ENCODE measurements around the gene TRAK2. TPM values are rescaled to one million over a fixed set of nuclear protein-coding genes. Genes with fewer than 3 reads are reported as not detected.

TRAK2 gene
- total and polyA plus RNA-seq, 2 of the 13 experiments (the other 11 are each of a cell fraction or from before 2014, with no cell fraction given) = 7.7 to 21.0 TPM

- peak; percentile 87 for TF ChIP-seq ZSCAN21 (CRISPR knock-in tag; IDR thresholded peaks at IDR 0.05; ENCODE audit: borderline replicate concordance)
- TF ChIP-seq DZIP1 (CRISPR knock-in tag; IDR thresholded peaks at IDR 0.05) = no peak
- TF ChIP-seq ZNF24 (IDR thresholded peaks at IDR 0.05) = no peak
- peak; percentile 78 for TF ChIP-seq PTBP1 (IDR thresholded peaks at IDR 0.05; ENCODE audit: low read depth, low read length, poor library complexity, severe bottlenecking)
- TF ChIP-seq ZNF782 (CRISPR knock-in tag; IDR thresholded peaks at IDR 0.05; ENCODE audit: borderline replicate concordance) = peak; percentile 33; the same call in 1 of the 2 replicates
- peak; percentile 78 to 79 for TF ChIP-seq HMGXB4 (CRISPR knock-in tag; IDR thresholded peaks at IDR 0.05; ENCODE audit: borderline replicate concordance in 1 of 2, low read depth in 1 of 2)
- TF ChIP-seq ZNF275 (CRISPR knock-in tag; IDR thresholded peaks at IDR 0.05; ENCODE audit: borderline replicate concordance) = peak; percentile 85; the same call in 1 of the 2 replicates
- no peak for TF ChIP-seq ZFP36 (IDR thresholded peaks at IDR 0.05; ENCODE audit: borderline replicate concordance, low read depth, low read length, partially characterized antibody)
- TF ChIP-seq ZNF407 (CRISPR knock-in tag; IDR thresholded peaks at IDR 0.05; ENCODE audit: not compliant biosample characterization) = no peak
- peak in 1 of 2 experiments; percentile 89; a peak in 2 of 4 replicates for TF ChIP-seq KLF16 (CRISPR knock-in tag; IDR thresholded peaks at IDR 0.05)
Measured at GRCh38 chr2:201451292-201452057, at the start of gene TRAK2, which contains the start of gene STRADB (continued).

All from HepG2 (cell line).